H1 (cell line): ENCODE data around the gene GPR85.

Source experiments
- CEBPB ChIP-seq: IDR thresholded peaks from 2 replicates; pipeline ENCODE4 v1.6.1; 2012; ENCODE audit warnings: low read depth, low read length
- EGR1 ChIP-seq: IDR thresholded peaks from 2 replicates; pipeline ENCODE4 v1.6.1; 2011; ENCODE audit warnings: low read depth, low read length, borderline replicate concordance
- POLR2A ChIP-seq, 2 experiments: IDR thresholded peaks; 1 replicate in 1 of 2; 2 replicates in 1 of 2; pipeline ENCODE4 v1.6.1; 2011; ENCODE audit warnings: low read depth in 2 of 2, low read length in 2 of 2, mild to moderate bottlenecking in 2 of 2; ENCODE audit errors: control extremely low read depth in 1 of 2
- RAD21 ChIP-seq, 2 experiments: IDR thresholded peaks in 1 of 2; conservative IDR thresholded peaks in 1 of 2; 2 replicates each; pipeline ENCODE4 v1.6.1; 2011; ENCODE audit warnings: low read depth in 2 of 2, low read length in 2 of 2, improper control_type of control experiment in 1 of 2, inconsistent platforms in 1 of 2, mild to moderate bottlenecking in 1 of 2, moderate library complexity in 1 of 2
- RFX5 ChIP-seq: IDR thresholded peaks from 2 replicates; pipeline ENCODE4 v1.6.1; 2011; ENCODE audit warnings: low read depth, low read length, improper control_type of control experiment, borderline replicate concordance
- TF ChIP-seq, protein P1 (sequence below), 3 experiments: IDR thresholded peaks; 1 replicate in 2 of 3; 2 replicates in 1 of 3; pipeline versions ENCODE4 v1.5.1 to v1.6.1; 2011; ENCODE audit warnings: low read length in 3 of 3, mild to moderate bottlenecking in 3 of 3, inconsistent platforms in 2 of 3, low read depth in 1 of 3, moderate library complexity in 1 of 3; ENCODE audit not compliant: insufficient read depth in 1 of 3; ENCODE audit errors: control extremely low read depth in 1 of 3

DNA sequence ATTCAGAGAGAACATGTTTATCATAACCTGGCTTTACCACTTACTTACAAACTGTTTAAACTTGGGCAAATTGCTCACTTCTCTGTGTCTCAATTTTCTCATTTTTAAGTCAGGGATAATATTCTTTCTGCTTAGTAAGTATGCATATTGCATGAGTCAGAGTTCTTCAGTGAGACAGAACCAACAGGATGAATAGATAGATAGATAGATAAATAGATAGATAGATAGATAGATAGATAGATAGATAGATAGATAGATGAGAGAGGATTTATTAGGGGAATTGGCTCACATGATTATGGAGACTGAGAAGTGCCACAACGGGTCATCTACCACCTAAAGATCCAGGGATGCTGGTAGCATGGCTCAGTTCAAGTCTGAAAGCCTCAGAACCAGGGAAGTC is 47.4 kb upstream of the GPR85 start:
- TF ChIP-seq, protein P1, sequence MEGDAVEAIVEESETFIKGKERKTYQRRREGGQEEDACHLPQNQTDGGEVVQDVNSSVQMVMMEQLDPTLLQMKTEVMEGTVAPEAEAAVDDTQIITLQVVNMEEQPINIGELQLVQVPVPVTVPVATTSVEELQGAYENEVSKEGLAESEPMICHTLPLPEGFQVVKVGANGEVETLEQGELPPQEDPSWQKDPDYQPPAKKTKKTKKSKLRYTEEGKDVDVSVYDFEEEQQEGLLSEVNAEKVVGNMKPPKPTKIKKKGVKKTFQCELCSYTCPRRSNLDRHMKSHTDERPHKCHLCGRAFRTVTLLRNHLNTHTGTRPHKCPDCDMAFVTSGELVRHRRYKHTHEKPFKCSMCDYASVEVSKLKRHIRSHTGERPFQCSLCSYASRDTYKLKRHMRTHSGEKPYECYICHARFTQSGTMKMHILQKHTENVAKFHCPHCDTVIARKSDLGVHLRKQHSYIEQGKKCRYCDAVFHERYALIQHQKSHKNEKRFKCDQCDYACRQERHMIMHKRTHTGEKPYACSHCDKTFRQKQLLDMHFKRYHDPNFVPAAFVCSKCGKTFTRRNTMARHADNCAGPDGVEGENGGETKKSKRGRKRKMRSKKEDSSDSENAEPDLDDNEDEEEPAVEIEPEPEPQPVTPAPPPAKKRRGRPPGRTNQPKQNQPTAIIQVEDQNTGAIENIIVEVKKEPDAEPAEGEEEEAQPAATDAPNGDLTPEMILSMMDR (IDR thresholded peaks at IDR 0.05; ENCODE audit: control extremely low read depth in 1 of 3, insufficient read depth in 1 of 3, low read depth in 1 of 3, low read length in 3 of 3) = no peak
- TF ChIP-seq RAD21 (IDR thresholded peaks at IDR 0.05 in 1 of 2, conservative IDR thresholded peaks at IDR 0.05 in 1 of 2; ENCODE audit: low read depth in 2 of 2, low read length in 2 of 2) = no peak
- no peak for TF ChIP-seq POLR2A (IDR thresholded peaks at IDR 0.05; ENCODE audit: control extremely low read depth in 1 of 2, low read depth in 2 of 2, low read length in 2 of 2)
- no peak for TF ChIP-seq CEBPB
- TF ChIP-seq EGR1 = no peak
- no peak for TF ChIP-seq RFX5
